ENCODE results near the gene ACSBG1. TPM values are rescaled to one million over a fixed set of nuclear protein-coding genes. Genes with fewer than 3 reads are reported as not detected.

Gene ACSBG1
- total RNA-seq, 1 donor from 2014 or later = 0.13 TPM

GRCh38 chr15:78261062-78261461 is 26.7 kb upstream of the ACSBG1 start:
- H3K4me3 Mint-ChIP-seq (ENCODE audit: unreplicated experiment) = no peak overlapping the region
- TF ChIP-seq, protein P1, sequence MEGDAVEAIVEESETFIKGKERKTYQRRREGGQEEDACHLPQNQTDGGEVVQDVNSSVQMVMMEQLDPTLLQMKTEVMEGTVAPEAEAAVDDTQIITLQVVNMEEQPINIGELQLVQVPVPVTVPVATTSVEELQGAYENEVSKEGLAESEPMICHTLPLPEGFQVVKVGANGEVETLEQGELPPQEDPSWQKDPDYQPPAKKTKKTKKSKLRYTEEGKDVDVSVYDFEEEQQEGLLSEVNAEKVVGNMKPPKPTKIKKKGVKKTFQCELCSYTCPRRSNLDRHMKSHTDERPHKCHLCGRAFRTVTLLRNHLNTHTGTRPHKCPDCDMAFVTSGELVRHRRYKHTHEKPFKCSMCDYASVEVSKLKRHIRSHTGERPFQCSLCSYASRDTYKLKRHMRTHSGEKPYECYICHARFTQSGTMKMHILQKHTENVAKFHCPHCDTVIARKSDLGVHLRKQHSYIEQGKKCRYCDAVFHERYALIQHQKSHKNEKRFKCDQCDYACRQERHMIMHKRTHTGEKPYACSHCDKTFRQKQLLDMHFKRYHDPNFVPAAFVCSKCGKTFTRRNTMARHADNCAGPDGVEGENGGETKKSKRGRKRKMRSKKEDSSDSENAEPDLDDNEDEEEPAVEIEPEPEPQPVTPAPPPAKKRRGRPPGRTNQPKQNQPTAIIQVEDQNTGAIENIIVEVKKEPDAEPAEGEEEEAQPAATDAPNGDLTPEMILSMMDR (IDR thresholded peaks at IDR 0.05; ENCODE audit: unreplicated experiment) = no peak
- no peak overlapping the region for H3K27ac Mint-ChIP-seq (ENCODE audit: unreplicated experiment)
- H3K9me3 Mint-ChIP-seq (ENCODE audit: unreplicated experiment) = no peaks in the 10 kb centered on the region
- H3K4me1 Mint-ChIP-seq (ENCODE audit: unreplicated experiment) = peaks cover 2% of the 10 kb centered on the region
- H3K27me3 Mint-ChIP-seq (ENCODE audit: unreplicated experiment) = peaks cover 5% of the 10 kb centered on the region
- no peaks in the 10 kb centered on the region for H3K36me3 Mint-ChIP-seq (ENCODE audit: low read depth, unreplicated experiment)
- DNase-seq (ENCODE audit: low spot score) = no peak

GRCh38 chr15:78260489-78260888 is 26.1 kb upstream of the ACSBG1 start:
- Mint-ChIP-seq H3K36me3 (ENCODE audit: low read depth, unreplicated experiment) (no peaks in the 10 kb centered on the region), H3K9me3 (ENCODE audit: unreplicated experiment) (no peaks in the 10 kb centered on the region), H3K27ac (ENCODE audit: unreplicated experiment) (no peak overlapping the region), H3K4me1 (ENCODE audit: unreplicated experiment) (peaks cover 2% of the 10 kb centered on the region), H3K27me3 (ENCODE audit: unreplicated experiment) (peaks cover 5% of the 10 kb centered on the region), H3K4me3 (ENCODE audit: unreplicated experiment) (no peak overlapping the region)
- TF ChIP-seq, protein P1 (IDR thresholded peaks at IDR 0.05; ENCODE audit: unreplicated experiment) = no peak
- DNase-seq (ENCODE audit: low spot score) = no peak

GRCh38 chr15:78259232-78259631 is 24.9 kb upstream of the ACSBG1 start:
- peaks cover 2% of the 10 kb centered on the region for H3K27me3 Mint-ChIP-seq (ENCODE audit: unreplicated experiment)
- H3K4me3 Mint-ChIP-seq (ENCODE audit: unreplicated experiment) = no peak overlapping the region
- no peak for DNase-seq (ENCODE audit: low spot score)
- H3K4me1 Mint-ChIP-seq (ENCODE audit: unreplicated experiment) = no peaks in the 10 kb centered on the region
- H3K36me3 Mint-ChIP-seq (ENCODE audit: low read depth, unreplicated experiment) = no peaks in the 10 kb centered on the region
- TF ChIP-seq, protein P1 (IDR thresholded peaks at IDR 0.05; ENCODE audit: unreplicated experiment) = no peak
- H3K9me3 Mint-ChIP-seq (ENCODE audit: unreplicated experiment) = no peaks in the 10 kb centered on the region
- H3K27ac Mint-ChIP-seq (ENCODE audit: unreplicated experiment) = no peak overlapping the region

DNA sequence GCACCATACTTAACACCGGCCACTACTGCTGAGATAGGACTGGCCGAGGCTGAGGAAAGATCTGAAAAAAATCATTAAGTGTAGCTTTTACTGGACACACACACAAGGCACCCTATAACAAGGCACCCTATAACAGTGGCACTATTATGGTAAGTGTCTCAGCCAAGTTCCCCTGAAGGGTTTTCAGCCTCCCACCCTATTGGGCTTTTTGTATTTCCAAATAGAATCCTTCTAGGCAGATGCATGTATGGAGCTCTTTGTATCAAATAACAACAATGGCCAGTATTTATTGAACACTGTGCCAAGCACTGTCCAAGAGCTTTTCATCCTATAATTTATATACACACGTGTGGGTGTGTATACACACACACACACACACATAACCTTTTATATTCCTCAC is 23.3 kb upstream of the ACSBG1 start:
- Mint-ChIP-seq H3K36me3 (ENCODE audit: low read depth, unreplicated experiment) (no peaks in the 10 kb centered on the region), H3K4me1 (ENCODE audit: unreplicated experiment) (no peaks in the 10 kb centered on the region), H3K9me3 (ENCODE audit: unreplicated experiment) (no peaks in the 10 kb centered on the region), H3K27ac (ENCODE audit: unreplicated experiment) (no peak overlapping the region), H3K4me3 (ENCODE audit: unreplicated experiment) (no peak overlapping the region), H3K27me3 (ENCODE audit: unreplicated experiment) (no peaks in the 10 kb centered on the region)
- TF ChIP-seq, protein P1 (IDR thresholded peaks at IDR 0.05; ENCODE audit: unreplicated experiment) = no peak
- DNase-seq (ENCODE audit: low spot score) = no peak

DNA sequence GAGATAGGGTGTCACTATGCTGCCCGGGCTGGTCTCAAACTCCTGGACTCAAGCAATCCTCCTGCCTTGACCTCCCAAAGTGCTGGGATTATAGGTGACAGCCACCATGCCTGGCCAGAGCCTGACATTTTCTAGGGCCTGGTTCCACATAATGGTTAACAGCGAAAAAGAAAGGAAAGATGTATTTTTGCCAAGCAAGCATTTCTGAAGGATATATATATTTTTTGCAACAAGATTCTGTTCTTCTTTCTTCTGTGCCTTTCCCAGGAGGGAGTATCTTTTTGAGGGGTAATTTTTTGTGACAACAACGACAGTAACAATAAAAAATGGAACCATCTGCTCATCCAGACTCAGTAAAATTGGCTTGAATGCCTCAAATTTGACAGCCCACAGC is 21.7 kb upstream of the ACSBG1 start:
- H3K27ac Mint-ChIP-seq (ENCODE audit: unreplicated experiment) = no peak overlapping the region
- H3K4me1 Mint-ChIP-seq (ENCODE audit: unreplicated experiment) = no peaks in the 10 kb centered on the region
- DNase-seq (ENCODE audit: low spot score) = no peak
- no peak overlapping the region for H3K4me3 Mint-ChIP-seq (ENCODE audit: unreplicated experiment)
- H3K36me3 Mint-ChIP-seq (ENCODE audit: low read depth, unreplicated experiment) = no peaks in the 10 kb centered on the region
- H3K27me3 Mint-ChIP-seq (ENCODE audit: unreplicated experiment) = no peaks in the 10 kb centered on the region
- no peaks in the 10 kb centered on the region for H3K9me3 Mint-ChIP-seq (ENCODE audit: unreplicated experiment)
- TF ChIP-seq, protein P1 (IDR thresholded peaks at IDR 0.05; ENCODE audit: unreplicated experiment) = no peak

Data from endothelial cell (in vitro differentiated cells).